ENCODE results near the gene CNTNAP5.

The CNTNAP5 gene

DNA sequence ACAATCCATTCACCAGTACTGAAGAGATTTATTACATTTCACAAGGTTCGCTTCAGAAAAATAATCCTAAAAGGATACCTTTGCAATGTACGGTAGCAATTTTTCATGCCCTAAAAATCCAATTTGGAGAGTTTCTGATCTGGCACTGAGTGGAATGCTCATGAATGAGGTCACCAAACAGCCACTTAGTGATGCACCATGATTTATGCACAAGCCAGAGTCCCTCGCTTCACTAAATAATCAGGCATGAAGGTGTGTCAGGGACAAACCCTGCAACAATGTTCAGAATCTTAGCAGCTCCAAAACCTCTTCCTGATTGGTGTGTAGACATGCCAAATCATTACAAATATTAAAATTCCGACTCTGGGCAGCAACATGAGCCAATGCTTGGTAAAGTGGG lies 221.1 kb downstream of the CNTNAP5 start:
- H3K9ac ChIP-seq (ENCODE audit: insufficient read length) = no peak overlapping the region
- H3K36me3 ChIP-seq (ENCODE audit: insufficient read depth, low read length) = no peaks in the 10 kb centered on the region
- H3K27ac ChIP-seq = no peak overlapping the region
- no peaks in the 10 kb centered on the region for H3K9me3 ChIP-seq (ENCODE audit: low read depth, low read length)
- DNase-seq (ENCODE audit: low read depth, low spot score) = no peak
- no peak overlapping the region for H3K4me3 ChIP-seq
- no peak for TF ChIP-seq EZH2 (IDR thresholded peaks at IDR 0.05)
- TF ChIP-seq POLR2AphosphoS5 (IDR thresholded peaks at IDR 0.05; ENCODE audit: borderline replicate concordance, low read depth, low read length) = no peak
- TF ChIP-seq FOXP2 (optimal IDR thresholded peaks at IDR 0.05; ENCODE audit: control extremely low read depth, extremely low read length, insufficient read depth) = no peak

DNA sequence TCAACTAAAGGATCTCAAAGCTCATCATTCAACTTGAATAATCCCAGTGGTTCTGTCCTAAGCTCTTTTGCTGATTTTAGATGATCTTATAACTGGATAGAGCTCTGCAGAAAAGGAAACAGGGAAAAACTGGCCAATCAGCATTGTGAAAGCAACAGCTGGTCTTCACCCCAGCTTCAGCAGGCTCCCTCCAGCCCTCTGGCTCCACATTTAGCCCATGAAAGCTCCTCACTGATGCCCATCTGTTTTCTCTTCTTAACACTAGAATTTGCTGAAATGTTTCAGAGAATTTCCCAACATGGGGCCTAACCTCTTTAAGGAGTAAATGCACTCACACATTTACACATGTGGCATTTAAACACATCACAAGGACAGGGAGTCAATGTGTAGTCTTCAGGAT lies 223.3 kb downstream of the CNTNAP5 start:
- TF ChIP-seq FOXP2 (optimal IDR thresholded peaks at IDR 0.05; ENCODE audit: control extremely low read depth, extremely low read length, insufficient read depth) (no peak), POLR2AphosphoS5 (IDR thresholded peaks at IDR 0.05; ENCODE audit: borderline replicate concordance, low read depth, low read length) (no peak), EZH2 (IDR thresholded peaks at IDR 0.05) (no peak)
- Histone ChIP-seq H3K9ac (ENCODE audit: insufficient read length) (no peak overlapping the region), H3K36me3 (ENCODE audit: insufficient read depth, low read length) (no peaks in the 10 kb centered on the region), H3K4me3 (no peak overlapping the region), H3K9me3 (ENCODE audit: low read depth, low read length) (no peaks in the 10 kb centered on the region), H3K27ac (no peak overlapping the region)
- no peak for DNase-seq (ENCODE audit: low read depth, low spot score)

DNA sequence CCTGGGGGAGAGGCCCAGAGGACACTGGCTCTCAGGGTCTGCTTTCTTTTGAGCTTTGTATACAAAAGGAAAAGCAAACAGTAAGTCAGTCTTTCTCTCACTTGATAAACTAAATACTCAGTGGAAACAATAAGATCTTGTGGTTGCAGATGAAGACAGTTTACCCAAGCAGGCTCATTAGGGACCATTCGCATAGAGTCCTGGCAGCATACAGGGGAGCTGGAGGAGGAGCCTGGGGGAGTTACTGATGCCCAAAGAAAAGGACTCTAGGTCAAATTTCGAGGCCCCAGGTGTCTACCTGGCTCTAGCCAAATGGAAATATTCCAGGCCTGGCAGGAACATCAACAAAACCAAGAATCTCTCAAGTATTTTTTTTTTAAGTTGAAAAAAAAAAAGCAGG lies 225.3 kb downstream of the CNTNAP5 start:
- Histone ChIP-seq H3K9me3 (ENCODE audit: low read depth, low read length) (no peaks in the 10 kb centered on the region), H3K4me3 (no peak overlapping the region), H3K9ac (ENCODE audit: insufficient read length) (no peak overlapping the region), H3K36me3 (ENCODE audit: insufficient read depth, low read length) (no peaks in the 10 kb centered on the region), H3K27ac (no peak overlapping the region)
- no peak for TF ChIP-seq FOXP2 (optimal IDR thresholded peaks at IDR 0.05; ENCODE audit: control extremely low read depth, extremely low read length, insufficient read depth)
- TF ChIP-seq POLR2AphosphoS5 (IDR thresholded peaks at IDR 0.05; ENCODE audit: borderline replicate concordance, low read depth, low read length) = no peak
- TF ChIP-seq EZH2 (IDR thresholded peaks at IDR 0.05) = no peak
- DNase-seq (ENCODE audit: low read depth, low spot score) = no peak

DNA sequence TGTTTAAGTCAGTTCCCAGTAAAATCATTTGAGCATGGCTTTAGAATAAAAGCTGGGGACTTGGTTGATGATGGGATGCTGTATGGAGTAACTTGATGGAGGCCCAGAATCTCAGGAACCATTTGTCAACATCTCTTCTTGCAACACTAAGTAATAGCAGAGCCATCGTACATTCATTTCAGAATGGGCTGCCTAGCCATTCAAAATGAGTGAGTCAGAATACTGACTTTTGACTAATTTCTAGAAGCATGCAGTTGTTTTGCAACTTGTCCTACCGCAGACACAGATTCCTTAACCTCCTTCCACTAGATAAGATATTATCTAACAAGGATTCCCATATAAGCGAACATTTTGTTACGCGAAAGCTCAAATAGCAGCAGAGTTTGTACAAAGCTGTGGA lies 229.5 kb downstream of the CNTNAP5 start:
- Histone ChIP-seq H3K4me3 (no peak overlapping the region), H3K27ac (no peak overlapping the region), H3K9me3 (ENCODE audit: low read depth, low read length) (no peaks in the 10 kb centered on the region), H3K9ac (ENCODE audit: insufficient read length) (no peak overlapping the region), H3K36me3 (ENCODE audit: insufficient read depth, low read length) (no peaks in the 10 kb centered on the region)
- TF ChIP-seq FOXP2 (optimal IDR thresholded peaks at IDR 0.05; ENCODE audit: control extremely low read depth, extremely low read length, insufficient read depth) (no peak), POLR2AphosphoS5 (IDR thresholded peaks at IDR 0.05; ENCODE audit: borderline replicate concordance, low read depth, low read length) (no peak), EZH2 (IDR thresholded peaks at IDR 0.05) (no peak)
- DNase-seq (ENCODE audit: low read depth, low spot score) = no peak

DNA sequence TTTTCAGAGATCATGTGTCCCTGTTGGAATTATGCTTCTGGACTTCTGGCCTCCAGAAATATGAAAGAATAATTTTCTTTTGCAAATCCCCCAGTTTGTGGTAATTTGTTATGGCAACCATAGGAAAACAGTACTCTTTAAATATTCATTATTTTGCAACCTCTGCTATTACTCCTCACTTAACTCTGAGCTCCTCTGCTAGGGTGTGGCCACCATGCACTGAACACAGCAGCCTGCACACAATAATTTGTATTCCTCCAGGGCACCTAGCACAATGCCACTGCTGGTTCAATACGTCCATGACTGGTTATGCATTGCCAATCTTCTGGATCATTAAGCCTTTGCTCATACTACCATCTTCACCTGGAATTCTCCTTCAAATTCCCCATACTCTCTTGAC lies 232.0 kb downstream of the CNTNAP5 start:
- DNase-seq (ENCODE audit: low read depth, low spot score) = no peak
- no peak overlapping the region for H3K9ac ChIP-seq (ENCODE audit: insufficient read length)
- H3K36me3 ChIP-seq (ENCODE audit: insufficient read depth, low read length) = no peaks in the 10 kb centered on the region

DNA sequence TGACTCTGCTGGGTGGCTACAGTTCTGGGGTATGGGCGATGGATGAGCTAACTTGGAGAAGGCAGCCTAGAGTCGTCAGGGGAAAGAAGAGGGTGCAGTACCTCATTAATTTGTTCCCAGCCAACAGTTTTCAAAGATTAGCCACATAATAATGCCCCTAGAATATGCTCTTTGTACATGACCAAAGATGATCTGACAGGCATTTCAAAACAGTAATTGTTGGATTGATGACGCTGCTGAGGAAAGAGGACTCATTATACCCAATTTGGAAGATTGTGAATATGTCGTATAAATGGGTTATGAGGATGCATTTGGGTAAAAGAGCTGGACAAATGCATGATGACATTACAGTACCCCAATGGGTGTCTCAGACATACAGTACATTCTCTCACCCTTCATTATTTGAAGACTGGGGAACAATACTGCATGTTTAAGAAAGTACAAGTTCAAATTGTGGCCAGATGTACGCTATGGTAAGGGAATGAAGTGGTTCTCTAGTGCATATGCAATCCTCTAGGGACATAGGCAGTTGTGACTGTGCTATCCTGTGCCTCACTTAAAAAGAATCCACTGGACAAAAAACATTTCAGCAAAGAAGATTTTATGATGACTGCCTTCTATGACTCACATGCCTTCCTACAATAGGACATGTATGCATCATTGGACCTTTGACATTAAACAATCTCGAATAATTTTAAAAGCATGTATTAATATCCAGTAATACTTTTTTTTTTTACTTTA lies 233.2 kb downstream of the CNTNAP5 start:
- Histone ChIP-seq H3K4me3 (no peak overlapping the region), H3K9me3 (ENCODE audit: low read depth, low read length) (no peaks in the 10 kb centered on the region), H3K27ac (no peak overlapping the region), H3K9ac (ENCODE audit: insufficient read length) (no peak overlapping the region), H3K36me3 (ENCODE audit: insufficient read depth, low read length) (no peaks in the 10 kb centered on the region)
- no peak for DNase-seq (ENCODE audit: low read depth, low spot score)
- no peak for TF ChIP-seq FOXP2 (optimal IDR thresholded peaks at IDR 0.05; ENCODE audit: control extremely low read depth, extremely low read length, insufficient read depth)
- no peak for TF ChIP-seq EZH2 (IDR thresholded peaks at IDR 0.05)
- TF ChIP-seq POLR2AphosphoS5 (IDR thresholded peaks at IDR 0.05; ENCODE audit: borderline replicate concordance, low read depth, low read length) = no peak

More for the DNA sequence above, 232.0 kb downstream of the CNTNAP5 start:
- H3K4me3 ChIP-seq = no peak overlapping the region
- H3K27ac ChIP-seq = no peak overlapping the region
- TF ChIP-seq EZH2 (IDR thresholded peaks at IDR 0.05) (no peak), FOXP2 (optimal IDR thresholded peaks at IDR 0.05; ENCODE audit: control extremely low read depth, extremely low read length, insufficient read depth) (no peak), POLR2AphosphoS5 (IDR thresholded peaks at IDR 0.05; ENCODE audit: borderline replicate concordance, low read depth, low read length) (no peak)
- H3K9me3 ChIP-seq (ENCODE audit: low read depth, low read length) = no peaks in the 10 kb centered on the region

DNA sequence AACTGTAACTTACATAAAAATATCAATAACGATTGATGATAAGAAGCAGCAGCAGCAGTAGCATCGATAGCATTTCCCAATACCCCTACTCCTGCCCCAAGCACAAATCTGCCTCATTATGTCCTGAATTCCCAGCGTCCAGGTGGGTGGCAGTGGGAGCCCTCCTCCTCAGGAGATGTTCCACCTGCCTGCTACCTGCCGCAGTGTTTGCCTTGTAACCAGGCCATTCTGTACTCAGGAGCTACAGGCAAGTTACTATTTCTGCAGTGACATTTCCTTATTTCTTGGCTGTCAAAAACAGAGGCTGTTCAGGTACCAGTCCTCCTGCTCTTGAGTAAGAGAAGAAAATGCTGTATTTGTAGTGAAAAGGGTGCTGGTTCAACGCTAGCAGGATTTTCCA lies 236.4 kb downstream of the CNTNAP5 start:
- H3K9me3 ChIP-seq (ENCODE audit: low read depth, low read length) = no peaks in the 10 kb centered on the region
- no peak overlapping the region for H3K9ac ChIP-seq (ENCODE audit: insufficient read length)
- no peak overlapping the region for H3K4me3 ChIP-seq
- no peak overlapping the region for H3K27ac ChIP-seq
- no peak for TF ChIP-seq FOXP2 (optimal IDR thresholded peaks at IDR 0.05; ENCODE audit: control extremely low read depth, extremely low read length, insufficient read depth)
- no peak for TF ChIP-seq POLR2AphosphoS5 (IDR thresholded peaks at IDR 0.05; ENCODE audit: borderline replicate concordance, low read depth, low read length)
- TF ChIP-seq EZH2 (IDR thresholded peaks at IDR 0.05) = no peak
- H3K36me3 ChIP-seq (ENCODE audit: insufficient read depth, low read length) = no peaks in the 10 kb centered on the region
- no peak for DNase-seq (ENCODE audit: low read depth, low spot score)

DNA sequence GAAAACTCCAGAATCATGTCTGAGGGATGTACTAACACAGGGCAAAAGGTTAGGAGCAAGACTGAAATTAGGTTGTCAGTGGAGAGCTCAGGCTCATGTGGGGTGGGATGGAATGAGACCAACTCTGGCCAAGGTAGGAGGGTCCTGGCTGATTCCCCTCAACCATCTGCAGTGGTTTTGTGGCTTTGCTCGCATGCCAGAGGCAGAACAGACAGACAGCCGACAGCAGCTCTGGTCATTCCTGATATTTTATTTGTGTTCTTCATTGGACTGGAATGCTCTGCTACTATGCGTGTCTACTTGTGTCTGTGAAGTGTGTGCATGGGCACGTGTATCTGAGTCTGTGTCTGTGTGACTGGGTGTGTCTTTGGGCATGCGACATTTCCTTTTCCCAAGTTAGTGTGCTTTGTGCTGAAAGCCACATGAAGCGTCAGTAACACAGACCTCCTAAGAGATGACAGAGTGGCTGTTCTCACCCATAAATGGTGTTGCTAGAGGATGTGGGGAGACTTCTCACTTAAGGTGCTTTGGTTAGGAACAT lies 239.5 kb downstream of the CNTNAP5 start:
- TF ChIP-seq EZH2 (IDR thresholded peaks at IDR 0.05) = no peak
- no peak for TF ChIP-seq FOXP2 (optimal IDR thresholded peaks at IDR 0.05; ENCODE audit: control extremely low read depth, extremely low read length, insufficient read depth)
- TF ChIP-seq POLR2AphosphoS5 (IDR thresholded peaks at IDR 0.05; ENCODE audit: borderline replicate concordance, low read depth, low read length) = no peak
- Histone ChIP-seq H3K27ac (no peak overlapping the region), H3K36me3 (ENCODE audit: insufficient read depth, low read length) (no peaks in the 10 kb centered on the region), H3K9me3 (ENCODE audit: low read depth, low read length) (no peaks in the 10 kb centered on the region), H3K4me3 (no peak overlapping the region), H3K9ac (ENCODE audit: insufficient read length) (no peak overlapping the region)
- no peak for DNase-seq (ENCODE audit: low read depth, low spot score)
